Right atrium auricular region (tissue), 2 donors: Measurements from ENCODE around the gene TGFB1I1. TPM values are rescaled to one million over a fixed set of nuclear protein-coding genes. Genes with fewer than 3 reads are reported as not detected.
A peak's percentile ranks its signal among the peaks of the same experiment; 100 is the strongest.

Experiments used
- DNase-seq: peaks from one replicate; pipeline ENCODE4 v3.0.0-alpha.2; 2019; ENCODE audit warnings: low spot score
- H3K27ac ChIP-seq, 2 donors: fragments of 200-600 bp; sonication (generic); 1 replicate in 1 of 2; 2 replicates in 1 of 2; pipeline ENCODE4 v1.5.1; 2016 to 2019
- H3K27me3 ChIP-seq, 2 donors: fragments of 200-600 bp; sonication (generic); one replicate each; pipeline versions ENCODE4 v1.5.1 to v1.6.0; 2017 to 2019
- H3K36me3 ChIP-seq: fragments of 200-600 bp; sonication (generic); one replicate; pipeline ENCODE4 v1.5.1; 2016
- H3K4me1 ChIP-seq, 2 donors: fragments of 200-600 bp; sonication (generic); one replicate each; pipeline versions ENCODE4 v1.5.1 to v1.6.0; 2017 to 2019
- H3K4me3 ChIP-seq, 2 donors: fragments of 200-600 bp; sonication (generic); 1 replicate in 1 of 2; 2 replicates in 1 of 2; pipeline ENCODE4 v1.5.1; 2017 to 2019; ENCODE audit warnings: mild to moderate bottlenecking in 1 of 2, moderate library complexity in 1 of 2
- H3K9me3 ChIP-seq, 2 donors: fragments of 200-600 bp; sonication (generic); one replicate each; pipeline ENCODE4 v1.5.1; 2019
- CTCF ChIP-seq, 2 donors: fragments of 200-600 bp; sonication (generic); IDR thresholded peaks; one replicate each; pipeline ENCODE4 v1.5.1; 2019; ENCODE audit warnings: antibody characterized with exemption in 2 of 2
- total RNA-seq, 2 donors: library from RNA; depleted of rRNA; stranded (reverse); fragments of >200 nt; gene quantifications; one replicate each; pipeline ENCODE4 v1.1.0, GENCODE V29; 2016

The TGFB1I1 gene
- total RNA-seq, 2 donors from 2014 or later: 23.4 to 84.7 TPM

GRCh38 chr16:31507929-31508705 is 36.2 kb downstream of the TGFB1I1 start, which contains the start of gene RUSF1:
Gene RUSF1 (minus strand): TSS chr16:31508391. CDS start chr16:31508373, 18 bp downstream.
- Histone ChIP-seq H3K36me3 (no peaks in the 10 kb centered on the region), H3K4me3 (peak within 1 kb of the TSS; percentile 83 to 100), H3K27me3 (no peaks in the 10 kb centered on the region), H3K4me1 (peaks cover 0 to 51% of the 10 kb centered on the region in 2 donors), H3K9me3 (no peaks in the 10 kb centered on the region), H3K27ac (peak within 1 kb of the TSS; percentile 92 to 98)
- TF ChIP-seq CTCF (IDR thresholded peaks at IDR 0.05): no peak
- peak; percentile 91 for DNase-seq

GRCh38 chr16:31508706-31509195 is 36.8 kb downstream of the TGFB1I1 start:
- H3K36me3 ChIP-seq: no peaks in the 10 kb centered on the region
- H3K9me3 ChIP-seq: no peaks in the 10 kb centered on the region
- TF ChIP-seq CTCF (IDR thresholded peaks at IDR 0.05): no peak
- H3K4me1 ChIP-seq: peaks cover 0 to 49% of the 10 kb centered on the region in 2 donors
- DNase-seq: no peak
- H3K27me3 ChIP-seq: no peaks in the 10 kb centered on the region
- peak overlapping the region; percentile 83 to 100 for H3K4me3 ChIP-seq
- H3K27ac ChIP-seq: peak overlapping the region; percentile 92 to 98

DNA sequence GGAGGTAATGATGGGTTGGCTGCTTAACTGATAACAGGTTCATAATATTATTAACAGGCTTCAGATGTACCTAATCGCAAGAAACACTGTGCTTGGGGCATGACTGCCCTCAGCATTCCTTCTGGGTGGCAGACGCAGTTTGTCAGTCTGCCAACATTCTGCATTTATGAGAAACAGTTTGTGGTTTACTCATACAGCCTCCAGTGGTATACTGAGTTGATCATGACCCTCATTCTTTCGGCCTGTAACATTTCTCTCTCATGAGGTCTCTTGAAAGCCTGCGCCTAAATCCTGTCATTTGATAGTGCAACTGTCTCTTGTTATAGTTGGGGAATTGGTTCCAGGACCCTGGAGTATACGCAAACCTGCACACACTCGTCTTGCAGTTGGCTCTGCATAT is 41.2 kb downstream of the TGFB1I1 start:
- DNase-seq: no peak
- H3K27ac ChIP-seq: no peak overlapping the region
- no peaks in the 10 kb centered on the region for H3K27me3 ChIP-seq
- no peak for TF ChIP-seq CTCF (IDR thresholded peaks at IDR 0.05)
- no peaks in the 10 kb centered on the region for H3K36me3 ChIP-seq
- H3K9me3 ChIP-seq: no peaks in the 10 kb centered on the region
- H3K4me1 ChIP-seq: peaks cover 0 to 12% of the 10 kb centered on the region in 2 donors
- H3K4me3 ChIP-seq: no peak overlapping the region

- TF ChIP-seq CTCF (IDR thresholded peaks at IDR 0.05): no peak
- no peak overlapping the region for H3K27ac ChIP-seq
- no peak for DNase-seq
- peaks cover 0 to 12% of the 10 kb centered on the region in 2 donors for H3K4me1 ChIP-seq
- no peaks in the 10 kb centered on the region for H3K27me3 ChIP-seq
- no peak overlapping the region for H3K4me3 ChIP-seq
- no peaks in the 10 kb centered on the region for H3K36me3 ChIP-seq
- no peaks in the 10 kb centered on the region for H3K9me3 ChIP-seq
Observed at GRCh38 chr16:31513884-31514283, 41.9 kb downstream of the TGFB1I1 start.

DNA sequence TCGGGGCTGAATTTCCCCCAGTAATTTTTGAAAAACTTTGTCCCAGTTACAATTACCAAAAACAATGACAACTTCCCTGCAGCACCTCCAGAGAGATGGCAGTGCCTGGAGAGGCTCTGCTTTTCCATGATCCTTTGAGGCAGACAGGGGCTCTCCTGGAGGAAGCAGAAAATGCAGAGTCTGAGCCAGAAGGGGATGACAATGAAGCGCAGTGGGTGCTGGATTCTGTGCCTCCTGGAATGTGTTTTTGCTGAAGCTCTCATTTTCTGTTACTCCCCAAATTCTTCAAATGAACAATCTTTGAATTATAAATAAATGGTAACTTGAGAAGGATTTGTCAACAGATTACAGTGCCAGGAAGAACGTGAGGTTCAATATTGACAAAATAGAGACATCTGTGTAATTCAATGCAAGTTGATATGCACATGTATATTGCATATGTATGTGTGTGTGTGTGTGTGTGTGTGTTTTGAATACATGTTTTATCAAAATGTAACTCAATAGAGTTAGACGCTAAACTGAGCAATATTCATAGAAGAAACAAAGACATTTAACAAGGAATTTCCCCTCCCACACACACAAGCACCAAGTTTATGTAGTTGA is 45.9 kb downstream of the TGFB1I1 start:
- H3K27me3 ChIP-seq: no peaks in the 10 kb centered on the region
- no peaks in the 10 kb centered on the region for H3K36me3 ChIP-seq
- no peaks in the 10 kb centered on the region for H3K4me1 ChIP-seq
- TF ChIP-seq CTCF (IDR thresholded peaks at IDR 0.05): no peak
- no peak overlapping the region for H3K4me3 ChIP-seq
- DNase-seq: no peak
- H3K27ac ChIP-seq: no peak overlapping the region
- H3K9me3 ChIP-seq: no peaks in the 10 kb centered on the region
